ENCODE data around the gene C2orf66.

The C2orf66 gene

GRCh38 chr2:196783431-196784094, 25.6 kb downstream of the C2orf66 start:
- Histone ChIP-seq H3K36me3 (ENCODE audit: control insufficient read depth, insufficient read depth, low read length) (peaks cover 38% of the 10 kb centered on the region), H3K4me3 (ENCODE audit: insufficient read depth, low read depth, low read length) (no peak overlapping the region), H3K9me3 (ENCODE audit: control insufficient read depth, low read length) (no peaks in the 10 kb centered on the region), H3K4me1 (ENCODE audit: control insufficient read depth, insufficient read depth, low read length) (no peaks in the 10 kb centered on the region), H3K27ac (ENCODE audit: insufficient read depth, low read depth, low read length, poor library complexity, severe bottlenecking) (no peak overlapping the region), H3K27me3 (ENCODE audit: control insufficient read depth, insufficient read depth, low read length, poor library complexity, severe bottlenecking) (no peaks in the 10 kb centered on the region)
- 93% methylated on average over 4 of the region's 4 CpGs for WGBS, 2 experiments

GRCh38 chr2:196767101-196767500, 42.1 kb downstream of the C2orf66 start:
- H3K4me1 ChIP-seq (ENCODE audit: control insufficient read depth, insufficient read depth, low read length): no peaks in the 10 kb centered on the region
- H3K27me3 ChIP-seq (ENCODE audit: control insufficient read depth, insufficient read depth, low read length, poor library complexity, severe bottlenecking): no peaks in the 10 kb centered on the region
- H3K27ac ChIP-seq (ENCODE audit: insufficient read depth, low read depth, low read length, poor library complexity, severe bottlenecking): no peak overlapping the region
- H3K9me3 ChIP-seq (ENCODE audit: control insufficient read depth, low read length): no peaks in the 10 kb centered on the region
- peaks cover 26% of the 10 kb centered on the region for H3K36me3 ChIP-seq (ENCODE audit: control insufficient read depth, insufficient read depth, low read length)
- 96 to 98% methylated on average over 1 of the region's 1 CpG for WGBS, 2 experiments
- no peak overlapping the region for H3K4me3 ChIP-seq (ENCODE audit: insufficient read depth, low read depth, low read length)

GRCh38 chr2:196759378-196759706, 49.8 kb downstream of the C2orf66 start:
- WGBS, 2 experiments: 89 to 96% methylated on average over 5 of the region's 5 CpGs

GRCh38 chr2:196758474-196759377, 50.4 kb downstream of the C2orf66 start:
- Histone ChIP-seq H3K27me3 (ENCODE audit: control insufficient read depth, insufficient read depth, low read length, poor library complexity, severe bottlenecking) (no peaks in the 10 kb centered on the region), H3K27ac (ENCODE audit: insufficient read depth, low read depth, low read length, poor library complexity, severe bottlenecking) (no peak overlapping the region), H3K4me3 (ENCODE audit: insufficient read depth, low read depth, low read length) (no peak overlapping the region), H3K4me1 (ENCODE audit: control insufficient read depth, insufficient read depth, low read length) (no peaks in the 10 kb centered on the region), H3K36me3 (ENCODE audit: control insufficient read depth, insufficient read depth, low read length) (peaks cover 13% of the 10 kb centered on the region), H3K9me3 (ENCODE audit: control insufficient read depth, low read length) (no peaks in the 10 kb centered on the region)
- WGBS, 2 experiments: 95 to 97% methylated on average over 2 to 3 of the region's 3 CpGs

More at GRCh38 chr2:196759378-196759706, 49.8 kb downstream of the C2orf66 start:
- Histone ChIP-seq H3K36me3 (ENCODE audit: control insufficient read depth, insufficient read depth, low read length) (peaks cover 13% of the 10 kb centered on the region), H3K27ac (ENCODE audit: insufficient read depth, low read depth, low read length, poor library complexity, severe bottlenecking) (no peak overlapping the region), H3K4me1 (ENCODE audit: control insufficient read depth, insufficient read depth, low read length) (no peaks in the 10 kb centered on the region), H3K27me3 (ENCODE audit: control insufficient read depth, insufficient read depth, low read length, poor library complexity, severe bottlenecking) (no peaks in the 10 kb centered on the region), H3K9me3 (ENCODE audit: control insufficient read depth, low read length) (no peaks in the 10 kb centered on the region), H3K4me3 (ENCODE audit: insufficient read depth, low read depth, low read length) (no peak overlapping the region)
